Adrenal gland (tissue), 12 donors: ENCODE data around the gene GBGT1. TPM values are rescaled to one million over a fixed set of nuclear protein-coding genes. Genes with fewer than 3 reads are reported as not detected.
A peak's percentile ranks its signal among the peaks of the same experiment; 100 is the strongest.

Experiments used
- DNase-seq, 7 donors: peaks; one replicate each; pipeline ENCODE4 v3.0.0-alpha.2; 2019 to 2020
- H3K27ac ChIP-seq, 5 donors: fragments of 200-600 bp; sonication (generic) in 4 of 5; 1 replicate in 3 of 5; 2 replicates in 2 of 5; pipeline versions ENCODE4 v1.5.1 to v1.8.0; 2016 to 2020; ENCODE audit warnings: mild to moderate bottlenecking in 1 of 5
- H3K27me3 ChIP-seq: fragments of 200-600 bp; 2 replicates; pipeline ENCODE4 v1.8.0; 2021
- H3K36me3 ChIP-seq, 2 donors: fragments of 200-600 bp; replicated peaks in 1 of 2; 1 replicate in 1 of 2; 2 replicates in 1 of 2; pipeline versions ENCODE4 v1.5.1 to v1.8.0; 2018 to 2022
- H3K4me1 ChIP-seq, 2 donors: fragments of 200-600 bp; replicated peaks in 1 of 2; 1 replicate in 1 of 2; 2 replicates in 1 of 2; pipeline versions ENCODE4 v1.5.1 to v1.8.0; 2018 to 2021
- H3K4me3 ChIP-seq, 4 donors: fragments of 200-600 bp; sonication (generic) in 3 of 4; one replicate each; pipeline ENCODE4 v1.5.1; 2016 to 2018
- H3K9me3 ChIP-seq, 3 donors: fragments of 200-600 bp; sonication (generic) in 1 of 3; replicated peaks in 1 of 3; 1 replicate in 2 of 3; 2 replicates in 1 of 3; pipeline versions ENCODE4 v1.5.1 to v1.8.0; 2016 to 2021
- CTCF ChIP-seq, 6 experiments: fragments of 450-650 bp in 4 of 6; fragments of 200-600 bp in 2 of 6; sonication (generic) in 1 of 6; IDR thresholded peaks; 1 replicate in 5 of 6; 2 replicates in 1 of 6; pipeline versions ENCODE4 v1.5.1 to v1.8.0; 2016 to 2021; ENCODE audit warnings: antibody characterized with exemption in 6 of 6, mild to moderate bottlenecking in 2 of 6, moderate library complexity in 1 of 6
- POLR2A ChIP-seq, 2 donors: fragments of 450-650 bp; IDR thresholded peaks; one replicate each; pipeline ENCODE4 v1.6.1; 2017; ENCODE audit warnings: antibody characterized with exemption in 2 of 2, mild to moderate bottlenecking in 2 of 2, moderate library complexity in 1 of 2
- WGBS, 4 donors: extraction: QIAGEN DNeasy Blood & Tissue Kit in 2 of 4; methylation state at CpG; one replicate each; pipeline versions ENCODE4 v1.1.5 to v1.1.7; 2013 to 2017; 5-methylcytosine and 5-hydroxymethylcytosine counted together
- intact Hi-C, 2 donors: fragments of 100-400 bp; cut with DNase I; formaldehyde crosslinking; loops; one replicate each; pipeline versions ENCODE4 v1.14.1 to v1.15.0; 2022 to 2023
- polyA plus RNA-seq, 3 donors: library from polyadenylated mRNA; stranded (reverse); fragments of 200-250 nt in 2 of 3; fragments of 350-450 nt in 1 of 3; fragmentation: Illumina TruSeq in 1 of 3; extraction: RNeasy Lipid Tissue Mini Kit (QIAGEN cat#74804) in 1 of 3; gene quantifications; one replicate each; pipeline ENCODE4 v1.2.3, GENCODE V29; 2013 to 2014
- total RNA-seq, 9 donors: library from RNA; depleted of rRNA in 4 of 9; stranded (reverse); fragments of >200 nt in 4 of 9; fragments of 120-200 nt in 1 of 9; fragmentation: NEBNext Ultra II Directional in 1 of 9; extraction: Animal tissue kit (Norgen Biotek cat#: 25700) in 1 of 9; gene quantifications; one replicate each; pipeline versions ENCODE4 v1.1.0 to v1.2.4, GENCODE V29; 2013 to 2023
- donor health status: healthy with polysubstance abuse.
- donor health status: Bipolar disorder and iron deficiency.
- donor health status: DM: yes; HTN: yes; CAD: no.
- donor health status: DM: no; HTN: no; CAD: no.
- donor health status: DM: no; HTN: no; CAD: no.
- donor health status: DM: yes; HTN: yes; CAD: no.

The GBGT1 gene
- total and polyA plus RNA-seq, 12 donors: 3.5 to 67.5 (median 29.2) TPM

- no peaks in the 10 kb centered on the region for H3K9me3 ChIP-seq
- H3K36me3 ChIP-seq: peaks cover 0 to 9% of the 10 kb centered on the region in 2 donors
- peaks cover 15 to 26% of the 10 kb centered on the region in 2 donors for H3K4me1 ChIP-seq
- TF ChIP-seq CTCF (IDR thresholded peaks at IDR 0.05) (peak; percentile 69 to 91 (median 87)), POLR2A (IDR thresholded peaks at IDR 0.05) (peak in 1 of 2 donors; percentile 40)
- H3K4me3 ChIP-seq: no peak overlapping the region
- intact Hi-C loops: no loop called here
- 50 to 57% (median 51%) methylated on average over 9 of the region's 9 CpGs for WGBS, 4 donors
- no peaks in the 10 kb centered on the region for H3K27me3 ChIP-seq
- H3K27ac ChIP-seq: peak overlapping the region in 4 of 5 donors; percentile 21 to 76 (median 72)
- peak; percentile 70 to 94 (median 83) for DNase-seq
Measured at GRCh38 chr9:133160742-133161546, 2.8 kb downstream of the GBGT1 start.

GRCh38 chr9:133158695-133159094, 5.0 kb downstream of the GBGT1 start:
- H3K4me3 ChIP-seq: no peak overlapping the region
- H3K27ac ChIP-seq: no peak overlapping the region
- peaks cover 11 to 20% of the 10 kb centered on the region in 2 donors for H3K4me1 ChIP-seq
- H3K9me3 ChIP-seq: no peaks in the 10 kb centered on the region
- peaks cover 0 to 18% of the 10 kb centered on the region in 2 donors for H3K36me3 ChIP-seq
- intact Hi-C loops: no loop called here
- H3K27me3 ChIP-seq: no peaks in the 10 kb centered on the region
- TF ChIP-seq POLR2A (IDR thresholded peaks at IDR 0.05) (no peak), CTCF (IDR thresholded peaks at IDR 0.05) (no peak)
- no peak for DNase-seq
- 82 to 92% (median 91%) methylated on average over 3 of the region's 3 CpGs for WGBS, 4 donors

GRCh38 chr9:133155156-133155555, 8.6 kb downstream of the GBGT1 start:
- TF ChIP-seq CTCF (IDR thresholded peaks at IDR 0.05) (no peak), POLR2A (IDR thresholded peaks at IDR 0.05) (no peak)
- peak in 2 of 7 donors; percentile 21 to 27 for DNase-seq
- 80 to 88% (median 83%) methylated on average over 4 to 9 of the region's 9 CpGs for WGBS, 4 donors
- Histone ChIP-seq H3K36me3 (peaks cover 0 to 18% of the 10 kb centered on the region in 2 donors), H3K27ac (no peak overlapping the region), H3K9me3 (no peaks in the 10 kb centered on the region), H3K27me3 (no peaks in the 10 kb centered on the region), H3K4me3 (no peak overlapping the region), H3K4me1 (no peaks in the 10 kb centered on the region)
- intact Hi-C loops: no loop called here

- 92 to 96% (median 95%) methylated on average over 11 to 13 of the region's 13 CpGs for WGBS, 4 donors
- DNase-seq: peak in 2 of 7 donors; percentile 14 to 20
- Histone ChIP-seq H3K27me3 (no peaks in the 10 kb centered on the region), H3K36me3 (peaks cover 0 to 16% of the 10 kb centered on the region in 2 donors), H3K4me1 (peaks cover 0 to 4% of the 10 kb centered on the region in 2 donors), H3K9me3 (no peaks in the 10 kb centered on the region), H3K4me3 (no peak overlapping the region), H3K27ac (no peak overlapping the region)
- intact Hi-C loops: no loop called here
- TF ChIP-seq CTCF (IDR thresholded peaks at IDR 0.05) (no peak), POLR2A (IDR thresholded peaks at IDR 0.05) (no peak)
Measured at GRCh38 chr9:133154097-133154989, 9.4 kb downstream of the GBGT1 start.
